ENCODE measurements around the gene DUSP22.
"Not testable (repeated sequence)": the region's sequence is repeated elsewhere in the genome, so short reads cannot be mapped to it uniquely, and the experiment has no call there.

The DUSP22 gene

GRCh38 chr6:373031-373430 is 80.7 kb downstream of the DUSP22 start:
- Histone ChIP-seq H3K27ac (no peak overlapping the region), H3K4me1 (no peaks in the 10 kb centered on the region), H3K9me3 (ENCODE audit: control insufficient read depth, low read length) (no peaks in the 10 kb centered on the region), H3K36me3 (ENCODE audit: control insufficient read depth, insufficient read depth, low read length) (no peaks in the 10 kb centered on the region), H3K27me3 (ENCODE audit: control insufficient read depth, insufficient read depth, low read length) (peaks cover 5% of the 10 kb centered on the region), H2AFZ (no peak overlapping the region), H3K9ac (no peak overlapping the region), H3K4me2 (ENCODE audit: low read length) (no peak overlapping the region), H3K79me2 (no peaks in the 10 kb centered on the region), H3K4me3 (ENCODE audit: low read depth, low read length) (no peak overlapping the region)
- TF ChIP-seq CTCF (IDR thresholded peaks at IDR 0.05), result no peak

- Histone ChIP-seq H3K27me3 (ENCODE audit: control insufficient read depth, insufficient read depth, low read length) (peaks cover 5% of the 10 kb centered on the region), H3K4me3 (ENCODE audit: low read depth, low read length) (no peak overlapping the region), H3K9ac (no peak overlapping the region)
These were observed 81.8 kb downstream of the DUSP22 start for GRCh38 chr6:373773-374724.

GRCh38 chr6:374956-375355 is 82.7 kb downstream of the DUSP22 start:
- Histone ChIP-seq H3K4me2 (ENCODE audit: low read length) (no peak overlapping the region), H3K36me3 (ENCODE audit: control insufficient read depth, insufficient read depth, low read length) (no peaks in the 10 kb centered on the region), H3K27me3 (ENCODE audit: control insufficient read depth, insufficient read depth, low read length) (peaks cover under 1% of the 10 kb centered on the region), H3K9ac (no peak overlapping the region), H3K9me3 (ENCODE audit: control insufficient read depth, low read length) (no peaks in the 10 kb centered on the region), H3K27ac (no peak overlapping the region), H3K79me2 (no peaks in the 10 kb centered on the region), H2AFZ (no peak overlapping the region), H3K4me3 (ENCODE audit: low read depth, low read length) (no peak overlapping the region), H3K4me1 (no peaks in the 10 kb centered on the region)
- TF ChIP-seq CTCF (IDR thresholded peaks at IDR 0.05), result no peak

More at GRCh38 chr6:373773-374724, 81.8 kb downstream of the DUSP22 start:
- no peak for TF ChIP-seq CTCF (IDR thresholded peaks at IDR 0.05)
- Histone ChIP-seq H3K4me2 (ENCODE audit: low read length) (no peak overlapping the region), H3K4me1 (no peaks in the 10 kb centered on the region), H3K9me3 (ENCODE audit: control insufficient read depth, low read length) (no peaks in the 10 kb centered on the region), H2AFZ (no peak overlapping the region), H3K79me2 (no peaks in the 10 kb centered on the region), H3K27ac (no peak overlapping the region), H3K36me3 (ENCODE audit: control insufficient read depth, insufficient read depth, low read length) (no peaks in the 10 kb centered on the region)

- H3K27me3 ChIP-seq (ENCODE audit: control insufficient read depth, insufficient read depth, low read length), result no peaks in the 10 kb centered on the region
- H3K27ac ChIP-seq, result no peak overlapping the region
These were observed 84.7 kb downstream of the DUSP22 start for GRCh38 chr6:376827-377640.

GRCh38 chr6:377641-378020 is 85.3 kb downstream of the DUSP22 start:
- H3K9me3 ChIP-seq (ENCODE audit: control insufficient read depth, low read length); H3K4me3 ChIP-seq (ENCODE audit: low read depth, low read length); H3K79me2 ChIP-seq; H3K27ac ChIP-seq; H3K9ac ChIP-seq; H3K4me1 ChIP-seq; H3K4me2 ChIP-seq (ENCODE audit: low read length); H2AFZ ChIP-seq; H3K27me3 ChIP-seq (ENCODE audit: control insufficient read depth, insufficient read depth, low read length); H3K36me3 ChIP-seq (ENCODE audit: control insufficient read depth, insufficient read depth, low read length): not testable (repeated sequence)

More at GRCh38 chr6:376827-377640, 84.7 kb downstream of the DUSP22 start:
- H3K4me1 ChIP-seq, result no peaks in the 10 kb centered on the region
- no peak for TF ChIP-seq CTCF (IDR thresholded peaks at IDR 0.05)
- no peak overlapping the region for H2AFZ ChIP-seq
- H3K79me2 ChIP-seq, result no peaks in the 10 kb centered on the region
- no peaks in the 10 kb centered on the region for H3K36me3 ChIP-seq (ENCODE audit: control insufficient read depth, insufficient read depth, low read length)
- no peak overlapping the region for H3K9ac ChIP-seq
- H3K9me3 ChIP-seq (ENCODE audit: control insufficient read depth, low read length), result no peaks in the 10 kb centered on the region
- H3K4me3 ChIP-seq (ENCODE audit: low read depth, low read length), result no peak overlapping the region
- H3K4me2 ChIP-seq (ENCODE audit: low read length), result no peak overlapping the region
